ENCODE results near the gene FOXC2. TPM values are rescaled to one million over a fixed set of nuclear protein-coding genes. Genes with fewer than 3 reads are reported as not detected.
A peak's percentile ranks its signal among the peaks of the same experiment; 100 is the strongest.

Gene FOXC2
- total and polyA plus RNA-seq, 2 of the 13 experiments (the other 11 are each of a cell fraction or from before 2014, with no cell fraction given): not detected

- ATAC-seq: peak; percentile 94
- CTCF ChIA-PET (ENCODE audit: low intra/inter-chr PET ratio, low total read pairs): interaction anchor here (0.8 to 1.4 kb wide), 4 partner anchors 12 to 501 kb away, joined by 3 to 5 read pairs (median 4); no protein-coding TSS in a partner anchor
- peaks cover 3% of the 10 kb centered on the region; the same call in 1 of the 2 replicates for H4K20me1 ChIP-seq (ENCODE audit: insufficient read depth, low read length)
- WGBS (ENCODE audit: low lambda C conversion rate): 10% methylated on average over 45 of the region's 54 CpGs
- peaks cover 13 to 94% of the 10 kb centered on the region in 2 experiments for H3K27me3 ChIP-seq (ENCODE audit: control insufficient read depth in 1 of 2, insufficient read depth in 2 of 2, low read length in 2 of 2)
- no peaks in the 10 kb centered on the region for H3K36me3 ChIP-seq (replicated peaks in 1 of 2; ENCODE audit: control insufficient read depth in 1 of 2, insufficient read depth in 2 of 2, low read length in 2 of 2)
- BruUV-seq (replicated peaks): no TSS peak
- H3K27ac ChIP-seq (ENCODE audit: extremely low read length, insufficient read depth, low read length): no peak overlapping the region
- H3K79me2 ChIP-seq (ENCODE audit: insufficient read depth, low read length): no peaks in the 10 kb centered on the region
- FAIRE-seq: peak; percentile 23
- in situ Hi-C loops (cut with HindIII; ENCODE audit: extremely low pct_ligation_motif_present, low pct_unique_long_range_greater_than_20kb) (no loop called here), intact Hi-C loops (cut with micrococcal nuclease; ENCODE audit: unreplicated experiment) (no loop called here)
- H2AFZ ChIP-seq (ENCODE audit: low read length): no peak overlapping the region
- POLR2A ChIA-PET: no interaction called here
- DNase-seq (ENCODE audit: low spot score): peak; percentile 63
- no peaks in the 10 kb centered on the region for H3K9me3 ChIP-seq (ENCODE audit: low read length)
- H3K4me3 ChIP-seq (replicated peaks in 1 of 3; ENCODE audit: insufficient read depth in 1 of 3, low read depth in 2 of 3, low read length in 3 of 3): peak overlapping the region in 2 of 3 experiments; percentile 4 to 44; a peak in 3 of 6 replicates
- peak overlapping the region; percentile 57 for H3K4me2 ChIP-seq (ENCODE audit: low read depth, low read length)
- H3K4me1 ChIP-seq (ENCODE audit: insufficient read depth, low read length): peaks cover 9% of the 10 kb centered on the region
- no peak overlapping the region for H3K9ac ChIP-seq (ENCODE audit: insufficient read depth, low read depth, low read length)
- TF ChIP-seq ZNF780A (CRISPR knock-in tag; IDR thresholded peaks at IDR 0.05) (no peak), SRSF4 (IDR thresholded peaks at IDR 0.05; ENCODE audit: low read depth, low read length, poor library complexity, severe bottlenecking) (no peak), POGZ (CRISPR knock-in tag; IDR thresholded peaks at IDR 0.05) (no peak), TMF1 (CRISPR knock-in tag; IDR thresholded peaks at IDR 0.05; ENCODE audit: low read depth) (no peak), ZNF30 (CRISPR knock-in tag; IDR thresholded peaks at IDR 0.05) (no peak), ZNF546 (CRISPR knock-in tag; conservative IDR thresholded peaks at IDR 0.05) (no peak), KLF11 (CRISPR knock-in tag; IDR thresholded peaks at IDR 0.05) (no peak), GABPB1 (CRISPR knock-in tag; IDR thresholded peaks at IDR 0.05) (peak; percentile 57), NFKB2 (CRISPR knock-in tag; IDR thresholded peaks at IDR 0.05; ENCODE audit: borderline replicate concordance) (no peak), ZNF225 (CRISPR knock-in tag; IDR thresholded peaks at IDR 0.05) (no peak), KDM3A (CRISPR knock-in tag; IDR thresholded peaks at IDR 0.05; ENCODE audit: low read depth) (no peak), HOXA5 (CRISPR knock-in tag; IDR thresholded peaks at IDR 0.05) (peak; percentile 82), HOXA3 (CRISPR knock-in tag; IDR thresholded peaks at IDR 0.05) (no peak), POLR2AphosphoS2 (IDR thresholded peaks at IDR 0.05; ENCODE audit: low read depth, low read length) (no peak), MTF2 (CRISPR knock-in tag; IDR thresholded peaks at IDR 0.05; ENCODE audit: borderline replicate concordance) (no peak), ZNF263 (CRISPR knock-in tag; IDR thresholded peaks at IDR 0.05) (no peak), ARNTL (CRISPR knock-in tag; IDR thresholded peaks at IDR 0.05) (no peak), ZNF691 (CRISPR knock-in tag; IDR thresholded peaks at IDR 0.05; ENCODE audit: borderline replicate concordance, low read depth) (no peak), ZNF619 (CRISPR knock-in tag; IDR thresholded peaks at IDR 0.05) (no peak), HNRNPLL (IDR thresholded peaks at IDR 0.05; ENCODE audit: low read depth, low read length, poor library complexity, severe bottlenecking) (peak; percentile 16), NFKBIZ (CRISPR knock-in tag; IDR thresholded peaks at IDR 0.05) (no peak), BRCA1 (CRISPR knock-in tag; IDR thresholded peaks at IDR 0.05) (no peak), E2F5 (CRISPR knock-in tag; conservative IDR thresholded peaks at IDR 0.05) (no peak), SUZ12 (IDR thresholded peaks at IDR 0.05; ENCODE audit: low read depth, low read length) (no peak), TBX2 (CRISPR knock-in tag; IDR thresholded peaks at IDR 0.05; ENCODE audit: borderline replicate concordance) (no peak), SRY (CRISPR knock-in tag; IDR thresholded peaks at IDR 0.05) (no peak), SMC3 (IDR thresholded peaks at IDR 0.05; ENCODE audit: low read length) (0 out of 2 replicates have a peak, but pooled peaks have one; percentile 18)
Measured at GRCh38 chr16:86575754-86576557, 9.3 kb downstream of the FOXC2 start.
